ENCODE data around the gene NFATC1.

DNA sequence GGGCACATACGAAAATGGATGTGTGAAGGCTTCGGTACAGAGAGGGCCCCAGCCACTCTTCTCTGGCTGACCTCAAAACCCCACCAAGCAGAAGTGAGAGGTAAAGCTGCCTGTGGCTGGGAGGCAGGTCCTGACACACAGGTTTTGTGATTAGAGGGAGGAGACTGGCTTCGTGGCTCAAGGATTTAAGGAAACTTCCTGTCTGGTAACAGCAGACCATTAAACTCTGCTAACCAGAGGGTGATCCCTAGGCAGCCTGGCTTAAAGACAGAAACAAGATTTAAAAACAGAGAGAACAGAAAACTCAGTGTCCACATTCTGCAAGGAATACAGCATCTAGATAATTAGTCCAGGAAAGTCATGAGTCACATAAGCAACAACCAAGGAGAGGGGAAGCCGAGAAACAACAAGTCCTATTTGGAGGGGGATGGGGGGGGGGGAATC, 101.9 kb downstream of the NFATC1 start:
- TF ChIP-seq, protein P1, sequence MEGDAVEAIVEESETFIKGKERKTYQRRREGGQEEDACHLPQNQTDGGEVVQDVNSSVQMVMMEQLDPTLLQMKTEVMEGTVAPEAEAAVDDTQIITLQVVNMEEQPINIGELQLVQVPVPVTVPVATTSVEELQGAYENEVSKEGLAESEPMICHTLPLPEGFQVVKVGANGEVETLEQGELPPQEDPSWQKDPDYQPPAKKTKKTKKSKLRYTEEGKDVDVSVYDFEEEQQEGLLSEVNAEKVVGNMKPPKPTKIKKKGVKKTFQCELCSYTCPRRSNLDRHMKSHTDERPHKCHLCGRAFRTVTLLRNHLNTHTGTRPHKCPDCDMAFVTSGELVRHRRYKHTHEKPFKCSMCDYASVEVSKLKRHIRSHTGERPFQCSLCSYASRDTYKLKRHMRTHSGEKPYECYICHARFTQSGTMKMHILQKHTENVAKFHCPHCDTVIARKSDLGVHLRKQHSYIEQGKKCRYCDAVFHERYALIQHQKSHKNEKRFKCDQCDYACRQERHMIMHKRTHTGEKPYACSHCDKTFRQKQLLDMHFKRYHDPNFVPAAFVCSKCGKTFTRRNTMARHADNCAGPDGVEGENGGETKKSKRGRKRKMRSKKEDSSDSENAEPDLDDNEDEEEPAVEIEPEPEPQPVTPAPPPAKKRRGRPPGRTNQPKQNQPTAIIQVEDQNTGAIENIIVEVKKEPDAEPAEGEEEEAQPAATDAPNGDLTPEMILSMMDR (IDR thresholded peaks at IDR 0.05; ENCODE audit: borderline replicate concordance, extremely low read depth, low read length, poor library complexity, severe bottlenecking) = no peak
- TF ChIP-seq EZH2 (IDR thresholded peaks at IDR 0.05; ENCODE audit: borderline replicate concordance, low read depth, low read length, severe bottlenecking) = no peak

Data from DND-41 (cell line).